Activated B cell treated with CpG ODN at 0.5 μM for 24 hours (primary cell): ENCODE measurements around the gene MT1F. TPM values are rescaled to one million over a fixed set of nuclear protein-coding genes. Genes with fewer than 3 reads are reported as not detected.

Experiments used
- ATAC-seq: fragments of 200-7000 bp; cut with Tn5 transposase; one replicate; pipeline ENCODE4 v1.10.0; 2021; ENCODE audit warnings: low read depth, mild to moderate bottlenecking, moderate library complexity
- CTCF ChIA-PET: fragments of 350-600 bp; sonication (Branson Sonifier 250); formaldehyde crosslinking; loops from one replicate; lab custom pipeline; 2021; ENCODE audit warnings: antibody characterized with exemption; lab: Charles Lee
- POLR2A ChIA-PET: fragments of 350-600 bp; sonication (Branson Sonifier 250); formaldehyde crosslinking; loops from one replicate; lab custom pipeline; 2021; ENCODE audit warnings: antibody characterized with exemption; lab: Charles Lee
- DNase-seq: peaks from one replicate; pipeline ENCODE4 v3.0.0; 2022
- H3K27ac Mint-ChIP-seq: one replicate; pipeline ENCODE4 v1.8.0; 2020; ENCODE audit warnings: mixed read lengths
- H3K27me3 Mint-ChIP-seq: one replicate; pipeline ENCODE4 v1.8.0; 2021; ENCODE audit warnings: mixed read lengths
- H3K36me3 Mint-ChIP-seq: one replicate; pipeline ENCODE4 v1.8.0; 2021; ENCODE audit warnings: low read depth, mixed read lengths
- H3K4me1 Mint-ChIP-seq: one replicate; pipeline ENCODE4 v1.8.0; 2021; ENCODE audit warnings: mixed read lengths
- H3K4me3 Mint-ChIP-seq: one replicate; pipeline ENCODE4 v1.8.0; 2020; ENCODE audit warnings: mild to moderate bottlenecking, mixed read lengths
- H3K9me3 Mint-ChIP-seq: one replicate; pipeline ENCODE4 v1.8.0; 2020; ENCODE audit warnings: mixed read lengths
- intact Hi-C: fragments of 100-400 bp; cut with micrococcal nuclease; formaldehyde crosslinking; loops from one replicate; pipeline ENCODE4 v1.15.1; 2024
- total RNA-seq: library from RNA; stranded (reverse); gene quantifications from 2 replicates; pipeline ENCODE4 v1.2.3, GENCODE V29; 2022
- TF ChIP-seq, protein P1 (sequence below): fragments of 200-600 bp; IDR thresholded peaks from one replicate; pipeline ENCODE4 v1.8.0; 2022; ENCODE audit warnings: antibody characterized with exemption, mild to moderate bottlenecking

Gene MT1F
- total RNA-seq, 1 donor from 2014 or later, result 21.4 TPM

DNA sequence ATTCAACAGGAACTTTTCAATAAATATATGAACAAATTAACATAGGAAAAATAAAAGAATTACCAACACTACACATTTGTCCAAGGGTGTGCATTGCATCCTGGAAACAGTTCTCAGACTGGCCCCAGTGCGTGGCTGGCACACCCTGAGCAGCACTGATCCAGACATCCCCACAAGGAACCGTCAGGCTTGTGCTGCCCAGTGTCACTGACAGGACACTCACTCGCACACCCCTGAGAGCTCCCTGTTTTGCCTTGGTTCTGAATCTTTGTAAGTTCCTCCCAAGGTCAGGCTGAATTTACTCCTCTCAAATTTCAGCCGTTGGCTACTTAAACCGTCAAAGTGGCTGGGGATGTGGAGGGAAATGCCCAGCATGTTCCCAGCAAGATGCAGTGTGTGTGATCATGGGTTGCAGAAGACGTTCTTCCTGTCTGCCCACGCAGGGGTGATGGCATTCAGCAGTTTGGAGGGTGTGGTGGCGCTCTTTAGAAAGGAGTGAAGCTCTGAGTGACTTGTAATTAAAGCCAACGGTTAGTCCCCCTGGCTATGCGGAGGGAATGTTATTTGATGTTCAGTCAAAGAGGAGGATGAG lies 47.6 kb upstream of the MT1F start:
- DNase-seq, result no peak
- H3K36me3 Mint-ChIP-seq, result no peaks in the 10 kb centered on the region
- ATAC-seq, result peak; percentile 41
- ChIA-PET POLR2A (interaction anchor here (0.6 to 0.9 kb wide), 3 partner anchors 43 to 118 kb away, joined by 3 to 10 read pairs (median 4); partner anchors contain the start of gene MT1F), CTCF (interaction anchor here (1.3 to 1.5 kb wide), 3 partner anchors 20 to 91 kb away, joined by 3 to 5 read pairs (median 4); no protein-coding TSS in a partner anchor)
- intact Hi-C loops, result no loop called here
- H3K9me3 Mint-ChIP-seq, result peaks cover 3% of the 10 kb centered on the region
- H3K27me3 Mint-ChIP-seq, result no peaks in the 10 kb centered on the region
- peak overlapping the region; percentile 93 for H3K4me3 Mint-ChIP-seq
- peaks cover 36% of the 10 kb centered on the region for H3K4me1 Mint-ChIP-seq
- TF ChIP-seq, protein P1, sequence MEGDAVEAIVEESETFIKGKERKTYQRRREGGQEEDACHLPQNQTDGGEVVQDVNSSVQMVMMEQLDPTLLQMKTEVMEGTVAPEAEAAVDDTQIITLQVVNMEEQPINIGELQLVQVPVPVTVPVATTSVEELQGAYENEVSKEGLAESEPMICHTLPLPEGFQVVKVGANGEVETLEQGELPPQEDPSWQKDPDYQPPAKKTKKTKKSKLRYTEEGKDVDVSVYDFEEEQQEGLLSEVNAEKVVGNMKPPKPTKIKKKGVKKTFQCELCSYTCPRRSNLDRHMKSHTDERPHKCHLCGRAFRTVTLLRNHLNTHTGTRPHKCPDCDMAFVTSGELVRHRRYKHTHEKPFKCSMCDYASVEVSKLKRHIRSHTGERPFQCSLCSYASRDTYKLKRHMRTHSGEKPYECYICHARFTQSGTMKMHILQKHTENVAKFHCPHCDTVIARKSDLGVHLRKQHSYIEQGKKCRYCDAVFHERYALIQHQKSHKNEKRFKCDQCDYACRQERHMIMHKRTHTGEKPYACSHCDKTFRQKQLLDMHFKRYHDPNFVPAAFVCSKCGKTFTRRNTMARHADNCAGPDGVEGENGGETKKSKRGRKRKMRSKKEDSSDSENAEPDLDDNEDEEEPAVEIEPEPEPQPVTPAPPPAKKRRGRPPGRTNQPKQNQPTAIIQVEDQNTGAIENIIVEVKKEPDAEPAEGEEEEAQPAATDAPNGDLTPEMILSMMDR, result no peak
- peak overlapping the region; percentile 87 for H3K27ac Mint-ChIP-seq

DNA sequence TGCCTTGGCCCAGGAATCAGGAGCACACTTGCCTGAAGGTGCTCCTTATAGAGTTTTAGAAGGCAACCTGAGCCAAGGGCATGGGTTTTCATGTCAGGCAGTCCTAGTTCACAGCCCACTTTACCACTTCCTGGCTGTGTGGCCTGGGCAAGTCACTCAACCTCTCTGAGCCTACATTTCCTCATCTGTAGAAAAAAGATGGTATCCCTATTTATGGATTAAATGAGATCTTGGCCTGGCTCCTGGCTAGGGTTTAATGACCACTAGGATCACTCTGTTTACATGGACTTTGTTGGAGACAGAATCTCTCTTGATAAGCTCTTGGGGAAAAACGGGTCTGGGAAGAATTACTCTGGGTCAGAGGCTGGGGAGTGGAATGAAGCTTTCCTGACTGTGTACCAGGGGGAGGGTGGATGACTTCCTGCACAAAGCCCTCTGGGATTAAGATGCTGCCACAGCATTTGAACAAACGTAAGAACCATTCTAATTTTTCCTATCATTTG lies 47.1 kb upstream of the MT1F start:
- DNase-seq, result no peak
- H3K9me3 Mint-ChIP-seq, result peaks cover 2% of the 10 kb centered on the region
- no peaks in the 10 kb centered on the region for H3K36me3 Mint-ChIP-seq
- ChIA-PET CTCF (interaction anchor here (1.3 to 1.5 kb wide), 2 partner anchors 20 to 91 kb away, joined by 3 to 5 read pairs; no protein-coding TSS in a partner anchor), POLR2A (interaction anchor here (0.6 kb wide), 1 partner anchor 119 kb away, joined by 10 read pairs; no protein-coding TSS in a partner anchor)
- no peak for ATAC-seq
- peak overlapping the region; percentile 93 for H3K4me3 Mint-ChIP-seq
- peaks cover 36% of the 10 kb centered on the region for H3K4me1 Mint-ChIP-seq
- TF ChIP-seq, protein P1, result no peak
- H3K27ac Mint-ChIP-seq, result peak overlapping the region; percentile 87
- H3K27me3 Mint-ChIP-seq, result no peaks in the 10 kb centered on the region
- intact Hi-C loops, result no loop called here

DNA sequence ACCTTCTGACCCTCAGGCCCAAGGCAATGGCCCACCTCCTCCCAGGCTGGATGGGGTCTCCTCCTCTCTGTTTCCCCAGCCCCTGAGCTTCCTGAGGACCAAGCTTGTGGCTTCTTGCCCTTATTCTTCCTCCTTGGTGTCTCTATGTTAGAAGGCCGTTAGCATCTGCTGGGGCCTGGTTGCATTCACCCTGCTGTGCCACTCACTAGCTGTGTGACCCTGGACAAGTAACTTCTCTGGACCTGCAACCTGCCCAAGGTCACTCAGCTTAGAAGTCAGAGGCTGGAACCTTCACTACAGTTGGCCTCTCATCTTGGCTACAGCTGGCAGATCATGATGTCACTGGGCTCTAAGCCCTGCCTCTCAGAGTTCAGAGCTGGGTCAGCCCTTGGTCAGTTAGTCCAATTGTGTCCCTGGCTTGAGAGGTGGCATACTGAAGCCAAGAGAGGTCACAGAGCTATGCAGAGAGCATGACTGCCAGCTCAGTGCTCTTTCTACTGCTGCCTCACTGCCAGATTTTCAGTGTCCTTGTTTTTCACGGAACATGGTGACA lies 46.4 kb upstream of the MT1F start:
- intact Hi-C loops, result no loop called here

DNA sequence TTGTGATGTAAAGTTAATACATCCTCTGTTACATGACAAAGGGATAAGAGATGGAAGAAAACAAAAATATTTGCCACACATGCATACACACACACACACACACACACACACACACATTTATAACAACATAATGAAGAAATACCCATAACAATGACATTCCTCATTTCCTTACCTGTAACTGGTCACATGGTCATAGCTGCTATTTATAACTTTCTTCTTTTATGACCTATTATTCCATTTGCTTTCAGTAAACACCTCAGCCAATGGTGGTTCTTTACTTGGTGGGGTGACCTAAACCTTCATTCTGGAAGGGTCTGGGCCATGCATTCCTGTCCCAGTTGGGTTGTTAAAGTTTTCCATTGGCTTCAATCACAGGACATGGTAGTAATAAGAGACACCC lies 44.1 kb upstream of the MT1F start:
- Mint-ChIP-seq H3K27me3 (peaks cover 20% of the 10 kb centered on the region), H3K9me3 (no peaks in the 10 kb centered on the region), H3K4me1 (peaks cover 36% of the 10 kb centered on the region), H3K27ac (no peak overlapping the region), H3K36me3 (no peaks in the 10 kb centered on the region), H3K4me3 (no peak overlapping the region)
- ChIA-PET CTCF (no interaction called here), POLR2A (no interaction called here)
- TF ChIP-seq, protein P1, result no peak
- ATAC-seq, result no peak
- intact Hi-C loops, result no loop called here
- no peak for DNase-seq

More for the DNA sequence above, 46.4 kb upstream of the MT1F start:
- H3K4me3 Mint-ChIP-seq, result peak overlapping the region; percentile 4
- DNase-seq (no peak), ATAC-seq (no peak)
- no peaks in the 10 kb centered on the region for H3K27me3 Mint-ChIP-seq
- no peaks in the 10 kb centered on the region for H3K9me3 Mint-ChIP-seq
- H3K36me3 Mint-ChIP-seq, result no peaks in the 10 kb centered on the region
- CTCF ChIA-PET, result interaction anchor here (0.8 to 1.5 kb wide), 3 partner anchors 11 to 90 kb away, joined by 3 to 5 read pairs (median 3); no protein-coding TSS in a partner anchor
- peak overlapping the region; percentile 87 for H3K27ac Mint-ChIP-seq
- TF ChIP-seq, protein P1, result no peak
- POLR2A ChIA-PET, result interaction anchor here (0.8 to 1.2 kb wide), 2 partner anchors 11 to 13 kb away, joined by 3 to 5 read pairs; no protein-coding TSS in a partner anchor
- H3K4me1 Mint-ChIP-seq, result peaks cover 36% of the 10 kb centered on the region

DNA sequence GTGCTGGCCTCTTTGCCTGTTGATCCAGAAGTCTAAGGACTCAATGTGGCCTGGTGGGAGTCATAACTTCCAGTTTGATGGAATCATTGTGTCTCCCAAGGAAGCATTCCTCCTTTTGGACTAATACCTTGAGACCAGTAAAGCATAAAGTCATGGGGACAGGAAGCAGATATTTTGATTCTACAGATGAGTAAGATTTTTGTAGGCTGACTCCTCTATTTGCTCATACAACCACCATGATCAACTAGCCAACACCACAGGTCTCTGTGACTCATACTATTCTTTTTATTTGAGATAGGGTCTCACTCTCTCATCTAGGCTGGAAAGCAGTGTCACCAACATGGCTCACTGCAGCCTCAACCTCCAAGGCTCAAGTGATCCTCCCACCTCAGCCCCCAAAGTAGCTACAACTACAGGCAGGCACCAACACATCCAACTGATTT lies 43.2 kb upstream of the MT1F start:
- peaks cover 25% of the 10 kb centered on the region for H3K27me3 Mint-ChIP-seq

More for the DNA sequence above, 43.2 kb upstream of the MT1F start:
- CTCF ChIA-PET, result no interaction called here
- Mint-ChIP-seq H3K4me1 (peaks cover 27% of the 10 kb centered on the region), H3K36me3 (no peaks in the 10 kb centered on the region), H3K4me3 (no peak overlapping the region), H3K27ac (no peak overlapping the region), H3K9me3 (no peaks in the 10 kb centered on the region)
- TF ChIP-seq, protein P1, result no peak
- no peak for DNase-seq
- ATAC-seq, result no peak
- intact Hi-C loops, result no loop called here
- POLR2A ChIA-PET, result no interaction called here
